Measurements from ENCODE around the gene S100A11. TPM values are rescaled to one million over a fixed set of nuclear protein-coding genes. Genes with fewer than 3 reads are reported as not detected.
A peak's percentile ranks its signal among the peaks of the same experiment; 100 is the strongest.

The S100A11 gene
- total RNA-seq, 1 donor from 2014 or later, result 559 TPM

DNA sequence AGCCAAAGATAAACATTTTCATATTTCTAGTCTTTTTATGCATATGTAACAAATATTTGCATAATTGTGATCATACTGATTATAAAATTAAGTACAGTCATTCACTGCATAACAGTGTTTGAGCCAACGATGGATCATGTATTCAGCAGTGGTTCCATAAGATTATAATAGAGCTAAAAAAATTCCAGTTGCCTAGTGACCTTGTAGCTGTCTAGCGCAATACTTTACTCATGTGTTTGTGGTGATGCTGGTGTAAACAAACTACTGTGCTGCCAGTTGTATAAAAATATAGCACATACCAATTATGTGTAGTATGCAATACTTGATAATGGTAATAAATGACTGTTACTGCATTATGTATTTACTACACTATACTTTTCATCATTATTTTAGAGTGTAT, 41.0 kb downstream of the S100A11 start:
- intact Hi-C loops (cut with DNase I), result no loop called here
- H3K9me3 ChIP-seq, result no peaks in the 10 kb centered on the region
- peaks cover 35% of the 10 kb centered on the region for H3K4me1 ChIP-seq
- H3K27me3 ChIP-seq, result no peaks in the 10 kb centered on the region
- H3K4me3 ChIP-seq, result no peak overlapping the region
- H3K36me3 ChIP-seq, result no peaks in the 10 kb centered on the region
- TF ChIP-seq POLR2AphosphoS5 (IDR thresholded peaks at IDR 0.05; ENCODE audit: insufficient read depth in 1 of 2, low read depth in 1 of 2) (no peak), POLR2A (IDR thresholded peaks at IDR 0.05) (no peak)
- TF ChIP-seq, protein P1, sequence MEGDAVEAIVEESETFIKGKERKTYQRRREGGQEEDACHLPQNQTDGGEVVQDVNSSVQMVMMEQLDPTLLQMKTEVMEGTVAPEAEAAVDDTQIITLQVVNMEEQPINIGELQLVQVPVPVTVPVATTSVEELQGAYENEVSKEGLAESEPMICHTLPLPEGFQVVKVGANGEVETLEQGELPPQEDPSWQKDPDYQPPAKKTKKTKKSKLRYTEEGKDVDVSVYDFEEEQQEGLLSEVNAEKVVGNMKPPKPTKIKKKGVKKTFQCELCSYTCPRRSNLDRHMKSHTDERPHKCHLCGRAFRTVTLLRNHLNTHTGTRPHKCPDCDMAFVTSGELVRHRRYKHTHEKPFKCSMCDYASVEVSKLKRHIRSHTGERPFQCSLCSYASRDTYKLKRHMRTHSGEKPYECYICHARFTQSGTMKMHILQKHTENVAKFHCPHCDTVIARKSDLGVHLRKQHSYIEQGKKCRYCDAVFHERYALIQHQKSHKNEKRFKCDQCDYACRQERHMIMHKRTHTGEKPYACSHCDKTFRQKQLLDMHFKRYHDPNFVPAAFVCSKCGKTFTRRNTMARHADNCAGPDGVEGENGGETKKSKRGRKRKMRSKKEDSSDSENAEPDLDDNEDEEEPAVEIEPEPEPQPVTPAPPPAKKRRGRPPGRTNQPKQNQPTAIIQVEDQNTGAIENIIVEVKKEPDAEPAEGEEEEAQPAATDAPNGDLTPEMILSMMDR (IDR thresholded peaks at IDR 0.05), result no peak
- no peak for DNase-seq (ENCODE audit: extremely low spot score in 2 of 2)
- H3K27ac ChIP-seq, result no peak overlapping the region

DNA sequence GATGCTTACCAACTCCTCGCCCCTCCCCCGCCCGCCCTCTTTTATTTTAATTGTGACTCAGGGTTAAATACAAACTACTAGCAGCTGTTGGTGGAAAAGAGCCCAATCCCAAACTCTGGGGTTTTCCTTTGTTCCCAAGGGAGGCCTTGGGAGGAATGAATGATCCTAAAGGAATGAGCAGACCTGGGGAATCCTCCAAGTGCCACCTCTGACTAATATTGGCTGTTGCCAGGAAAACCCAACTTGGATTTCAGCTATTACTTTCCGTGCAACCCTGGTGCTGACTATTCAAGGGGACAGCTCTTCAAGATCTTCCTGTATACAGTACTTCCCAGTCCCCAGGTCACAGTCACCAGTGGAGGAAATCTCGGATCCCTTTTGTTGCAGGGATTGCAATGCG, 41.8 kb downstream of the S100A11 start:
- intact Hi-C loops (cut with DNase I), result no loop called here
- no peaks in the 10 kb centered on the region for H3K36me3 ChIP-seq
- H3K27me3 ChIP-seq, result no peaks in the 10 kb centered on the region
- no peak for DNase-seq (ENCODE audit: extremely low spot score in 2 of 2)
- peak overlapping the region; percentile 97 for H3K27ac ChIP-seq
- no peak overlapping the region for H3K4me3 ChIP-seq
- peaks cover 43% of the 10 kb centered on the region for H3K4me1 ChIP-seq
- TF ChIP-seq, protein P1 (IDR thresholded peaks at IDR 0.05), result no peak
- TF ChIP-seq POLR2AphosphoS5 (IDR thresholded peaks at IDR 0.05; ENCODE audit: insufficient read depth in 1 of 2, low read depth in 1 of 2), result no peak
- no peak for TF ChIP-seq POLR2A (IDR thresholded peaks at IDR 0.05)
- no peaks in the 10 kb centered on the region for H3K9me3 ChIP-seq

DNA sequence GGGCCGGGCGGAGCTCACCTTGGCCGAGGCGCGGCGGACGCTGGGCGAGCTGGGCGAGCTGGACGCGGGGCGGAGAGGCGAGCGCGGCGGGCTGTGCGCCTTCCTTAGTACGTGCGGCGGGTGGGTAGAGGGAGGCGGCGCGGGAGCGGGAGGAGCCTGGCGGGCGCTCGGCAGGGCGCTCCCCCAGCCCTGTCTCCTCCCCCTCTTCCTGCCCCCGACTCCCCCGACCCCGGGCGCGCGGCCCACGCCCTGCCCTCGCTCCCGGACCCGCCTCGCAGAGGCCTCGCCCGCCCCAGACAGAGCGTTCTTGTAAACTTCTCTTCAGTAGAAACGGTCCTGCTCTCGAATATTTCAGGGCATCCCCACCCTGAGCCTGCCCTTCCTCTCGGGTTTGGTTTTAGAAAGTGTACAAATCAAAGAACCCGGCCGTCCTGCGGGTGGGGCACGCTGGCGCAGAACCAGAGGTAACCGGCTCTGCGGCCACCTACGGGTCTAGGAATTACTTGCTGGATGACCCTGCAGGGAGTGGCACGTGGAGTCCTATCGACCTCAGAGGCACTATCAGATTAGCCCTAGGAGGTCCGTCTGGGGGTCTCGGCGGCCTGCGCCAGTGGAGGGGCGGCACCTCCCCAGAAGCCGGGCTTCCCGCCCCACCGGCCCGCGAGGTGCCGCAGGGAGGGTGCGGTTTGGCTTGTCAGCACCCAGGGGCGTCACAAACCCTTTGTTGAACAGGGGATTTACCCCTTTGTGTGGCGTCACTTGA, 42.9 kb downstream of the S100A11 start, which contains the start of gene S100A10:
Gene S100A10, minus strand, starts transcription at position 126 of the 763 bp plus-strand sequence. CDS start 7,629 bp downstream, outside the sequence.
- Histone ChIP-seq H3K4me3 (peak within 1 kb of the TSS; percentile 83 to 98), H3K27me3 (no peaks in the 10 kb centered on the region), H3K36me3 (no peaks in the 10 kb centered on the region), H3K9me3 (no peaks in the 10 kb centered on the region), H3K4me1 (peaks cover 54% of the 10 kb centered on the region), H3K27ac (peak within 1 kb of the TSS; percentile 97)
- TF ChIP-seq POLR2A (IDR thresholded peaks at IDR 0.05) (peak in 1 of 2 donors; percentile 84), POLR2AphosphoS5 (IDR thresholded peaks at IDR 0.05; ENCODE audit: insufficient read depth in 1 of 2, low read depth in 1 of 2) (peak in 1 of 2 donors; percentile 53)
- TF ChIP-seq, protein P1 (IDR thresholded peaks at IDR 0.05), result no peak
- no peak for DNase-seq (ENCODE audit: extremely low spot score in 2 of 2)
- intact Hi-C loops (cut with DNase I), result no loop called here

DNA sequence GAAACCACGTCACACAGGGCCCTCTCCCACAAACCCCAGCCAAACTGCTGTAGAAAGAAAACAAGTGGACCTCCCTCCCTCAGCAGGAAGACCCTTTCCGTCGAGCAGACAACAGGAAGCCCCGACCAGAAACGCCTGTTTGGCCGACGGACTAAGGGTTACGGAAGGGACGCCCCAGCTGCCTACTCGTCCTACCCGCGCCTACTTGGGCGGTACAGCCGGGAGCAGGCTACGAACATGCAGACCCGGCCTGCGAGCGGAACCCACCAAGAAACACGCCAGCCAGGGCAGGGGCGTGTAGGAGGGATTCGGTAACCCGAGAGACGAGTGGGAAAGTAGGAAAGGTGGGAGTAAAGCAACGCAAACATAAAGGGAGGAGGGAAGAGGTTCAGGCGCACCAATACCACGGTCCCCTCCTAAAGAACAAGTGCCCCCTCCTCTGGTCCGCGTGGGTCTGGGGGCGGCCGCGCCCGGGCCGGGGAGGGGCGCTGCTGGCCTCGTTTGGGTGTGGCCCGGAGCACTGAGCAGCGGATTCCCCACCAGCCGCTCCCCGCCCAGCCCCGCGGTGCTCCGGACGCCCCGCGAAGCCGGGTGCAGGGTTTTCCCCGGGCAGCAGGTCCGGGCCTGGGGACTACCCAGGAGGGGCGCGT, 43.6 kb downstream of the S100A11 start:
- H3K36me3 ChIP-seq, result no peaks in the 10 kb centered on the region
- peak overlapping the region; percentile 83 to 98 for H3K4me3 ChIP-seq
- intact Hi-C loops (cut with DNase I), result no loop called here
- no peak for TF ChIP-seq POLR2A (IDR thresholded peaks at IDR 0.05)
- TF ChIP-seq, protein P1 (IDR thresholded peaks at IDR 0.05), result no peak
- TF ChIP-seq POLR2AphosphoS5 (IDR thresholded peaks at IDR 0.05; ENCODE audit: insufficient read depth in 1 of 2, low read depth in 1 of 2), result no peak
- H3K27me3 ChIP-seq, result no peaks in the 10 kb centered on the region
- H3K27ac ChIP-seq, result peak overlapping the region; percentile 97
- H3K4me1 ChIP-seq, result peaks cover 61% of the 10 kb centered on the region
- no peak for DNase-seq (ENCODE audit: extremely low spot score in 2 of 2)
- no peaks in the 10 kb centered on the region for H3K9me3 ChIP-seq

Measured in vagina (tissue), 2 donors.